ENCODE data around the gene RBFOX2. TPM values are rescaled to one million over a fixed set of nuclear protein-coding genes. Genes with fewer than 3 reads are reported as not detected.

The RBFOX2 gene
- total and polyA plus RNA-seq, 2 of the 13 experiments (the other 11 are each of a cell fraction or from before 2014, with no cell fraction given): 37.3 to 40.4 TPM

GRCh38 chr22:35809816-35810215 is 218.8 kb downstream of the RBFOX2 start (continued):
- no peak for TF ChIP-seq SKIL (CRISPR knock-in tag; IDR thresholded peaks at IDR 0.05; ENCODE audit: borderline replicate concordance)
- TF ChIP-seq PBX2 (CRISPR knock-in tag; IDR thresholded peaks at IDR 0.05): no peak
- no peak for TF ChIP-seq ZNF30 (CRISPR knock-in tag; IDR thresholded peaks at IDR 0.05)
- no peak for TF ChIP-seq SATB2 (CRISPR knock-in tag; IDR thresholded peaks at IDR 0.05)
- no peak for TF ChIP-seq ZNF776 (CRISPR knock-in tag; IDR thresholded peaks at IDR 0.05)
- no peak for TF ChIP-seq ATF6 (CRISPR knock-in tag; conservative IDR thresholded peaks at IDR 0.05)
- TF ChIP-seq ZNF883 (CRISPR knock-in tag; IDR thresholded peaks at IDR 0.05; ENCODE audit: not compliant biosample characterization): no peak
- TF ChIP-seq KLF9 (CRISPR knock-in tag; IDR thresholded peaks at IDR 0.05; ENCODE audit: low read depth): no peak
- no peak for TF ChIP-seq HNRNPK (IDR thresholded peaks at IDR 0.05; ENCODE audit: low read depth, low read length, poor library complexity, severe bottlenecking)
- peak in 1 of 2 experiments; percentile 69; a peak in 2 of 4 replicates for TF ChIP-seq ATF4 (CRISPR knock-in tag; IDR thresholded peaks at IDR 0.05)
- no peak for TF ChIP-seq SSRP1 (CRISPR knock-in tag; IDR thresholded peaks at IDR 0.05)
- no peak for TF ChIP-seq KDM6A (CRISPR knock-in tag; IDR thresholded peaks at IDR 0.05; ENCODE audit: low read depth)
- TF ChIP-seq ZNF777 (CRISPR knock-in tag; IDR thresholded peaks at IDR 0.05): no peak
- no peak for TF ChIP-seq ZNF839 (CRISPR knock-in tag; IDR thresholded peaks at IDR 0.05; ENCODE audit: borderline replicate concordance)
- no peak for TF ChIP-seq MAFF (IDR thresholded peaks at IDR 0.05; ENCODE audit: low read depth, low read length)
- TF ChIP-seq NFRKB (IDR thresholded peaks at IDR 0.05): no peak
- no peak for TF ChIP-seq FOXP1 (IDR thresholded peaks at IDR 0.05)
- 0 out of 2 replicates have a peak, but pooled peaks have one; percentile 23 for TF ChIP-seq FOXP1 (CRISPR knock-in tag; IDR thresholded peaks at IDR 0.05)
- no peak for TF ChIP-seq NR0B2 (CRISPR knock-in tag; IDR thresholded peaks at IDR 0.05)
- TF ChIP-seq CBX2 (IDR thresholded peaks at IDR 0.05; ENCODE audit: low read depth, low read length): no peak
- no peak for TF ChIP-seq CBX2 (CRISPR knock-in tag; IDR thresholded peaks at IDR 0.05; ENCODE audit: low read depth)
- no peak for TF ChIP-seq DPF2 (CRISPR knock-in tag; IDR thresholded peaks at IDR 0.05; ENCODE audit: borderline replicate concordance, low read depth)
- TF ChIP-seq ZNF607 (CRISPR knock-in tag; IDR thresholded peaks at IDR 0.05; ENCODE audit: borderline replicate concordance): no peak
